IPS-18c (cell line): ENCODE measurements around the gene BBS9.
"Not testable (repeated sequence)": the region's sequence is repeated elsewhere in the genome, so short reads cannot be mapped to it uniquely, and the experiment has no call there.

Source experiments
- H3K4me3 ChIP-seq: 2 replicates; pipeline ENCODE4 v1.7.0; 2013; ENCODE audit warnings: low read depth, mild to moderate bottlenecking, low read length, moderate library complexity; ENCODE audit not compliant: insufficient read depth
- H3K9me3 ChIP-seq: one replicate; pipeline ENCODE4 v1.6.1; 2013; ENCODE audit warnings: mild to moderate bottlenecking, low read length, moderate library complexity; ENCODE audit not compliant: control insufficient read depth, insufficient read depth

The BBS9 gene

DNA sequence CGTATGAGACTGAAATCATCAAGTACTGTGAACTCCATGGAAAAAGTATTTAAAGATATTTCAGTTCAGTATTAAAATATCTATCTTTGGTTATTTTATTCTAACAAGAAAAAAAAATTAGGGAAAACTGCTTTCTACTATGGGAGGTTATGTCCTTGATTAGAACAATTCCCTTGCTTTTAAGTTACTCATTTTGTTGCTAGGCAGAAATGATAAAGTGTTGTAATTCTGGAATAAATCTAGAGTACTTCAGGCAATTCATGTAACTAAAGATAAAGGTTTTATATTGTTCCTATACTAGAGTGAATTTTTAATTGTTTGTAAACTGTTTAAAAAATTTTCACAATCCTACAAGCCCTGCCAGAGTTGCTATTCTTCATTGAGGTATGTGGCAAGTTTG is 92.0 kb downstream of the BBS9 start:
- no peak overlapping the region for H3K4me3 ChIP-seq
- no peaks in the 10 kb centered on the region for H3K9me3 ChIP-seq

DNA sequence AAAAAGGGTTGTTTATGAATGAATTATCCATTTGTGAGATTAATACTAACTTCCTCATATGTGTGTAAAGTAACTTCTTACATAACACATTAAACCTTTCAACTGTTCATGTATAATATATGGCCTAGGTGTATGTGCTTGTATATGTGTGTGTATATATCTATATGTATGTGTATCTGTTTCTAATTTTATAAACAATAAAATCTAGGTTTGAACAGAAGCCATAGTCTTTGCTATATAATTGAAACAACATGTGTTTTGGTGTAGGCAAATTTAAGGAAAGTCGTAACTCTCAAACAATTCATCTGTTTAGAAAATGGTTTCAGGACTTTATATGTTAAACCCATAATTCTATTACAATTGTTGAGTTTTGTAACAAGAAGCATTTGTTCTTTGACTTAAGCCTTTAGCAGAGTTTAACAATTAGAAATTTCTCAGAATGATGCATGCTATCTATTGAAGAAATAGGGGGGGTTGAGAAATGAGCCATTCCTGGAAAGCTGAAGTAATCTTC is 103.3 kb downstream of the BBS9 start:
- Histone ChIP-seq H3K4me3 (no peak overlapping the region), H3K9me3 (no peaks in the 10 kb centered on the region)

DNA sequence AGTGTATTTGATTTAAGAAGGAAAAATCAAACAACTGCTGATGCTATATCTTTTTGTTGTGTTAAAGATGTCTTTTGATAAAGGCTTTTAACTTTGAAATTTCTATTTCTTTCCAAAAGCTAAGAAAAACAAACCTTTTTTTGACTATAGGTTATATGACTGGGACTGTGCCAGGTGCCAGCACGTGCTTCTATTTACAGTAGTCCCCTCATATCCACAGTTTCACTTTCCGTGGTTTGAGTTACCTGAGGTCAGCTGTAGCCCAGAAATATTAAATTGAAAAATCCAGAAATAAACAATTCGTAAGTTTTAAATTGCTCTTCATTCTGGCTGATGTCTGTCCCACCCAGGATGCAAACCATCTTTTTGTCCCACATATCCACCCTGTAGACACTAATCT is 104.3 kb downstream of the BBS9 start:
- no peaks in the 10 kb centered on the region for H3K9me3 ChIP-seq
- no peak overlapping the region for H3K4me3 ChIP-seq

DNA sequence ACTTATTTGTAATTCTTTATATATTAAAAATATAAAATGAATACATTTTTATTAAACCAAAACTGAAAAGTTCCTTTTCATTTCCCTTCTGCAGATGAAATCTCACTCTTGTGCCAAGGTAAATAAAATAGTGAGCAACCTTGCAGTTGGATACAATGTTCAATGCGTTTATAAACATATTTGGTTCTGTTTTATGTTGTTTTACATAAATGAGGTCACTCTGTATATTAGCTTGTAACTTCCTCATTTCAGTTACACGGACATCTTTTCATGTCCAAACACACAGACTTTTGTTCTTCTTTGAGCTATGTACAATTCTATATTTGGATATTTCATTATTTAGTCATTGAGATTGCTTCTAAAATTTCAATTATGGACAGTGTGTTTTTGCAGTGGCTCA is 107.7 kb downstream of the BBS9 start:
- no peaks in the 10 kb centered on the region for H3K9me3 ChIP-seq
- H3K4me3 ChIP-seq = no peak overlapping the region

DNA sequence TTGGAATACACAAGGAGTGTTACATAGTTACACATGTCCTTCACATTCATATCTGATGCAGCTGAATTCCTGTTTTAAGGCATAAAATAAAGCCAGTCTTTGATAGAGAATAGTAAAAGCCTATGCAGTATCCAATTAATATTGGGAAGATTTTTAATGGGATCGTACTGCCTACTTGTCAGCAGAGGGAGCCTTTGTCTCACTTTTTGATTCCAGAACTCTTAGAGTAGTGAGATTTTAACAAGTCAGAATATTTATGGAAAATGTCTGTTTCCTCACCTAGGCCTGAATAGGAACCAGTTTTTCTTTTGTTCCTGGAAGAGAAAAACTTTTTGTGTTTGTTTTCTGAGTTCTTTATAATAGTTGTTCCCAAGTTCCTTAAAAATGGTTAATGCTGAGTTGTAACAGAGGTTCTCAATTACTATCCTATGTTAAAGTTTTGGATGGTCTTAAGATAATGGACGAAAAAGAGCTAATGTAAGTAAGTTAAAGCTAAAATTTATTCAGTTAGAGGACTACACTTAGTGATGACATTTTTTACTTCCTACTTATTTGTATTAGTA is 114.0 kb downstream of the BBS9 start:
- Histone ChIP-seq H3K4me3 (no peak overlapping the region), H3K9me3 (no peaks in the 10 kb centered on the region)

DNA sequence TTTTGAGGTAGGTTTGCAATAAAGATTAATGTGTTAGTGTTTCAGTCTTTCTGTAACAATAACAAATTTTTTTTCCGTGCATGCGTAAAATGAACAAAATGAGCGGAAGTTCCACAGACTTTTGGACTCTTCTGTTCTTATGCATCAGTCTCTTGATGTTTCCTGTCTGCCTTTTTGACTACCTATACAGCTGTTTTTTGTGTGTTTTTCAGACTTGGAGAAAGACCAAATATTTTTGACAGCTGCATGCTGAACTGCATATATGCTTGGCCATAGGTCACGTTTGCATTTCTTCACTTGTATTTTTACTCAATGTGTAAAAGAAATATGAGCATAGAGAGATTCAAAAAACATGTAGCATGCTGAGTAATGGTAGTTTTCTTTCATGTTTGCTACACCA is 119.3 kb downstream of the BBS9 start:
- Histone ChIP-seq H3K4me3 (no peak overlapping the region), H3K9me3 (no peaks in the 10 kb centered on the region)

DNA sequence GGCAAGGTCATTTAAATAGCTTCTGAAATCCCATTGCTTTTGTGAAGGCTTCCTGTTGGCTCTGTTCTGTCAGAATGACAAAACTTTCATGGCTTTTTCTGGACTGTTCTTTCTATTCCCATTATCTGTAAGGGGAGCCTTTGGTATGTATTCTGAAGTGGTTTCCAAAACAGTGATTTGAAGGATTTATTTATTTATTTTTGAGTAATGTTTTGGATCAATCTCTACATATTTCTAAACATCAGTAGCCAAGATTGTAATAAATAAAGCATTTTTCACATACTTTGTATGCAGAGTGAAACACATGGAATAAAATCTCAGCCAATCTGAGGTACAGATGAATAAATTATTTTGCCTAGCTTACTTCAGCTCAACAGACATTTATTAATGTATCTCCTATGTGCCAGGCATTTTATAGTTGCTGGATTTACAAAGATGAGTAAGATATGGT is 121.1 kb downstream of the BBS9 start:
- no peak overlapping the region for H3K4me3 ChIP-seq
- H3K9me3 ChIP-seq = no peaks in the 10 kb centered on the region

DNA sequence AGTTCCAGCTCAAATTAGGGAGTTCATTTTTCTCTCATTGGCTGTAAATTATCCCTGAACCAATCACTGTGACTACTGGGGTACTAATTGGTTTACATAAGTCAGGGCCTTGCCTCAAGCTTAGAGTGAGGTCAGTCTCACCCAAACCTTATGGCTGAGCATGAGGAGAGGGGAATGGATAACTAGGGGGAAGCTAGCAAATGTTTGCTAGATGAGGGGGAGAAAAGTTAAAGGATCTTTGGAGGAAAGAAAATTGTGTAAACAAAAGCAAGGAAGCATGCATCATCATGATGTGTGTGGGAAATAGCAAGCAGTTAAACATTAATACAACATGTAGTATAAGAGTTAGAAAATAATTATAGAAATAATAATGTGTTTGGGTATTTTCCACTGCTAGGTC is 121.9 kb downstream of the BBS9 start:
- no peak overlapping the region for H3K4me3 ChIP-seq

DNA sequence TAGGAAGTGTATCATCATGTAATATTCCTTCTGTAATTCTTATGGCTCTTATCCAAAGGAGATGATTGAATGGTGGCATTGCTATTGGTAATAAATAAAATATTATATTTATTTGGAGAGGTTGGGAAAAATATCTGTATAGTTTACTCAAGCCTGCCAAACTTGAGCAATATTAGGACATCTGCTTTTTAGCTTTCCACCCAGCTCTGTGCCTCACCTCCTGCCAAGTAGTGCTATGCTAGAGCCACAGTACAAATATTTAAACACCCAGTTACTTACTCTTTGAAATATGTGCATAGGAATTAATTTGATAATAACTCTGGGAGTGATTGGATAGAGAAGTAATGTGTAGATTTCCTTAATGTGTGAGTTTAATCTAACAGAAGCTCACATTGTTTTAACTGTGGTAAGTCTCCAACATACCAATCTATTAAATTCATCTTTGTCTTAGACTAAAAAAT is 129.2 kb downstream of the BBS9 start:
- no peak overlapping the region for H3K4me3 ChIP-seq
- no peaks in the 10 kb centered on the region for H3K9me3 ChIP-seq

More for the DNA sequence above, 121.9 kb downstream of the BBS9 start:
- no peaks in the 10 kb centered on the region for H3K9me3 ChIP-seq

DNA sequence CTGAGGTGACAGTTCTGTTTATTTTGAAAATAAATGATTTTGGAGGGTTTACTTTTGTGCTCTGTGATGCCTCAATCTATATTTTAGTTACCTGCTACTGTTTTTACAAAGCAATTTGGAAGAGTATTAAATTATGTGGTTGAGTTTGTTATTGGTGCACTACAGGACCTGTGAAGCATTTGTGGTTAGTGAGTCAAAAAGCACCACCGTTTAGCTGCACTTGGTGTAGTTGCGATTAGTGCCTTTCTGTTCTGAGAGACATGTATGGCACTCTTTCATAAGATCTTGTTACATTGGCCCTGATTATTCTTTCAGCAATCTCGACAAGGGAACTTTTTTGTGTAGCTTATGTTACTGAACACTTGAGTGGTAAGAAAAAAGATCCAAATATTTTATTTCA is 132.2 kb downstream of the BBS9 start:
- Histone ChIP-seq H3K4me3 (no peak overlapping the region), H3K9me3 (no peaks in the 10 kb centered on the region)

DNA sequence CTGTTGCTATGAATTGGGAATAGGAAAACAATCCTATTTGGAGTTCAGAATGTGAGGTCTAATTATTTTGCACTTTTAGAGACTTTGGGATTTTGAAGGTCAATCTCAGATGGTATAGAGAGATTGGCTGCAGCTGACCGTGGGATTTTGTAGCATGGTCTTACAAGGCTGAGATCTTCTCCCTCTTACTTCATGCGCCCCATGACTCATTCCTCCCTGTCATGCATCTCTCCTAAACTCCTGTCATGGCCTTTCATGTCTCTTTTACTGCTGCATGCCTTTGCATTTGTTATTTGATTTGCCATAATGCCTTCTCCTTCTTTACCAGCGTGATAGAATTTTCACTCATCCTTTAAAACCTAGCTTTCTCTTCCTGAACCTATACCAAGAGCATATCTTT is 133.1 kb downstream of the BBS9 start:
- no peaks in the 10 kb centered on the region for H3K9me3 ChIP-seq
- H3K4me3 ChIP-seq = no peak overlapping the region

DNA sequence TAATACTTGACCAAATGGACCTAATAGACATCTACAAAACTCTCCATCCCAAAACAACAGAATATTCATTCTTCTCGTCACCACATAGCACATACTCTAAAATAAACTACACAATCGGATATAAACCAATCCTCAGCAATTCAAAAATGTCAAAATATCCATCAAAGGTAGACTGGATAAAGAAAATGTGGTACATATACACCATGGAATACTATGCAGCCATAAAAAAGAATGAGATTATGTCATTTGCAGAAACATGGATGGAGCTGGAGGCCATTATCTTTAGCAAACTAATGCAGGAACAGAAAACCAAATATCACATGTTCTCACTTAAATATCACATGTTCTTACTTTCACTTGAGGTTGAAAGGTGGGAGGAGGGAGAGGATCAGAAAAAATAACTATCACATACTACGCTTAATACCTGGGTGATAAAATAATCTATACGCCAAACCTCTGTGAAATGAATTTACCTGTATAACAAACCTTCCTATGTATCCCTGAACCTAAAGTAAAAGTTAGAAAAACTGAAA is 142.5 kb downstream of the BBS9 start:
- H3K9me3 ChIP-seq, H3K4me3 ChIP-seq: not testable (repeated sequence)

DNA sequence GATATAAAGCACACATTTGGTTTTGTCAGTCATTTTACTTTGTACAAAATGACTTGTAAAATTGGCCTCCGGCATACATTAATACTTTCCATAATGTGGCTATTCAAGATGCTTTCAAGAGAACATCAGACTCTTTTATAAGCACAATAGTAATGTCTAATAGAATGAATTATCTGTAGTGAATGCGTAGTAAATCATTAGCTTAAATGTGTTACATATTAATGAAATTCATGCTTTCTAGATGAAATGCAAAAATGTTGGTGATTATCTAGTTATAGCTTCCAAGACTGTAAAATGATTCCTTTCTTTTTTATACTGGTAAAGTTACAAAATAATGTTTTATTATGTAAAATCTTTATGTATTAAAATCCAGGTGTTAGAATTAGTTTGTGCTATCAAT is 144.0 kb downstream of the BBS9 start:
- no peak overlapping the region for H3K4me3 ChIP-seq
- H3K9me3 ChIP-seq = peaks cover 2% of the 10 kb centered on the region

DNA sequence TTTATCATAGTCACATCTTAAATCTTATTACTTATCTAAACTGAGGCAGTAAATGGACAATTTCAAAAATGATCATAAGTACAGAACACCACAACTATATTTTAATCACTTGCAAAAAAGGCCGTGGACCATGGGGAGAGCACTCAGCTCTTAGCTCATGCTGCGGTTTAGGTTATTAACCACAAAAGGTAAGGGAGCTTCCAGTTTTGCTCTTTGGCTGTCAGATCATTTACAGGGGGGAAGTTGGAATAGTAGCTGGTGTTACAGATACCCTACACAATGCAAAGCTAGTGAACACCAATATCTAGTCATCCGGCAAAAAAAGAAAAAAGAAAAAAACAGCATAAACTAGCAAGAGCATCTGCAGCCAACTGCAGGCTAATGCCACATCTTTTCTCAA is 147.0 kb downstream of the BBS9 start:
- Histone ChIP-seq H3K9me3 (peaks cover 8% of the 10 kb centered on the region), H3K4me3 (no peak overlapping the region)

DNA sequence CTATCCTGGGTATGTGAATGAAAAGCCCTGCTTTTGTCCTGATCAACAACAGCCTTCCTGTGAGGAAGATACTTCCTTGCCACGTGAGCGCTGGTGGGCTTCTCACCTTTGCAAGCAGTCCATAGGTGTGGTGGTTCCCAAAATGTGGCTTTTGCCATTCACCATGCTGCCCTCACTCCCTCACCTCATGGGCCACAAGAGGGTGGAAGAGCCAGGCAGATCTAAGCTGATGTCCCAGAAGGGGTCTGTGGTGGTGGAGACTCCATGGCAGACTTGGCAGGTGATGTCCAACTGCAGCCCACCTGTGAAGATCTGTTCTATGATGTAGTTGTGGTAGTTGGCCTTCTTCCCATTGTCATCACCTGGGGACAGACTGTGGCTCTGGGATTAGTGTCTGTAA is 147.4 kb downstream of the BBS9 start:
- Histone ChIP-seq H3K4me3 (no peak overlapping the region), H3K9me3 (peaks cover 8% of the 10 kb centered on the region)

DNA sequence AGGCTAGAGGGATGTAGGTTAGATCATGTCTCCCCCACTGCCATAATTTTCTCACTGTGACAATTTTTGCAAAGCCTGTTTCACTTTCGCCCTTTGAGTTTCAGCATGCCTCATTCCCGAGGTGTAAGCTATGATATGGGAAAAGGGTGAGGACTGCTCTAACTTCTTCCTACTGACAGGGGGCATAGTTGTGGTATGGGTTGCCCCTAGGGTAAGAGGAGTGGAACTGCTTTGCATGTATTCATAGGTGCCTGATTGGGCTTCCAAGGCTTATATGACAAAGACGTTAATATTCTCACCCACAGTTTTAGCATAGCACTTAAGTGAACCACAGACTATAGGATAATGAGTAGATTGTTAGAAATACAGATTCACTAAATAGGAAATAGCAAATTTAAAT is 148.7 kb downstream of the BBS9 start:
- H3K4me3 ChIP-seq = no peak overlapping the region
- H3K9me3 ChIP-seq = peaks cover 8% of the 10 kb centered on the region

DNA sequence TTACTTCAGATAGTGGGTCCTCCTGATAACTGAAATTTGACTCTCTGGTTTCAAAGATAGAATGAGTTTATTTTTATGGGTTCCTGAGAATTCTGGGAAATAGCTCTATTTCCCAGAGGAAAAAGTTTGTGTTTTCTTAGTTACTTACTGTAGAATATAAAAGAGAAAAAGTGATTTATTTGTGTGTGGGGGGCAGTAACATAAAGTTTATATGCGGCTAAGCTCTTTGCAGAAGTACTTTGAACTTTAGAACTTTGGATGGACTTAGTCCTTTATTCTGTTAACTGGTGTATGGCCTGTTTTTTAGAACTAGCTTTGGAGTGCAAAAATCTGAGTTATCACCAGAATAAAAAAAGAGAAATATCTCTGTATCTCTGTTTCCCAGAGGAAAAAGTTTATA is 157.1 kb downstream of the BBS9 start:
- Histone ChIP-seq H3K9me3 (peaks cover 4% of the 10 kb centered on the region), H3K4me3 (no peak overlapping the region)

DNA sequence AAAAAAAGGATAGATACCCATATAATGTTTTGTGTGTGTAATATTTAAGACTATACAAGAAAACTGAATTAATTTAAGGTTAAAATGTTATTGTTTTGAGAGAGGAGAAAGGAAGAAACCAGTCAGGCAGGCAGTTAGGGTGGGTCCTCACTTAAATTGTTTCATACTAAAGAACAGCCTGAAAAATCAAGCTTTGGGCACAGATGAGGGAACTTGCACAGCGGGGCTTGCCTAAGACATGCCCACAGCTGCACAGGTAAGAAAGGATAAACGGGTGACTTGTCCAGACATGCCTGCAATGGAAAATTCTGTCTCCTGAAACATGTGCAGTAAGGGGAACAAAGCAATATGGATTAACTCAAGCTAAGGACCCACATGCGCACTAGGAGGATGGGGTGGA is 158.4 kb downstream of the BBS9 start:
- H3K9me3 ChIP-seq = peaks cover 4% of the 10 kb centered on the region
- H3K4me3 ChIP-seq = no peak overlapping the region

DNA sequence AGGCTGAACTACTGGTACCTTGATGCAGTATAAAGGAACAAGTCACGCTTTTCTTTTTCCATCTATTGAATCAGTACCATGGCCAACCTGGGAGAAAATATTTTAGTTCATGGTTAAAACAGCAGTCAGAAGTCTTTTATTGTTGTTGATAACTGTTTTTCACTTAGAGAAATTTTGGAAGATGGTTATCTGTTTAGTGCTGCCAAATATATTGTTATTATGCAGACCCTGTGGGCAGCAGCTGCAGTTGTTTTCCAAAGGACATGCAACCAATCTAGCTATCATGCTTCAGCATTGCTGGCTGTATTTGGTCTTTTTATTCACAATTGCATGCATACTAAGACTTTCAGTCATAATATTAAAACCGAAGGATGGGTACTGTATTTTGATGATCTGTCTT is 169.5 kb downstream of the BBS9 start:
- Histone ChIP-seq H3K9me3 (no peaks in the 10 kb centered on the region), H3K4me3 (no peak overlapping the region)
